GM19193 (cell line): ENCODE measurements around the gene RIN1.

ENCODE experiments used
- POLR2A ChIP-seq: IDR thresholded peaks from 4 replicates; pipeline ENCODE4 v1.6.1; 2011; ENCODE audit not compliant: insufficient read depth, insufficient read length; ENCODE audit errors: extremely low read depth

Gene RIN1

DNA sequence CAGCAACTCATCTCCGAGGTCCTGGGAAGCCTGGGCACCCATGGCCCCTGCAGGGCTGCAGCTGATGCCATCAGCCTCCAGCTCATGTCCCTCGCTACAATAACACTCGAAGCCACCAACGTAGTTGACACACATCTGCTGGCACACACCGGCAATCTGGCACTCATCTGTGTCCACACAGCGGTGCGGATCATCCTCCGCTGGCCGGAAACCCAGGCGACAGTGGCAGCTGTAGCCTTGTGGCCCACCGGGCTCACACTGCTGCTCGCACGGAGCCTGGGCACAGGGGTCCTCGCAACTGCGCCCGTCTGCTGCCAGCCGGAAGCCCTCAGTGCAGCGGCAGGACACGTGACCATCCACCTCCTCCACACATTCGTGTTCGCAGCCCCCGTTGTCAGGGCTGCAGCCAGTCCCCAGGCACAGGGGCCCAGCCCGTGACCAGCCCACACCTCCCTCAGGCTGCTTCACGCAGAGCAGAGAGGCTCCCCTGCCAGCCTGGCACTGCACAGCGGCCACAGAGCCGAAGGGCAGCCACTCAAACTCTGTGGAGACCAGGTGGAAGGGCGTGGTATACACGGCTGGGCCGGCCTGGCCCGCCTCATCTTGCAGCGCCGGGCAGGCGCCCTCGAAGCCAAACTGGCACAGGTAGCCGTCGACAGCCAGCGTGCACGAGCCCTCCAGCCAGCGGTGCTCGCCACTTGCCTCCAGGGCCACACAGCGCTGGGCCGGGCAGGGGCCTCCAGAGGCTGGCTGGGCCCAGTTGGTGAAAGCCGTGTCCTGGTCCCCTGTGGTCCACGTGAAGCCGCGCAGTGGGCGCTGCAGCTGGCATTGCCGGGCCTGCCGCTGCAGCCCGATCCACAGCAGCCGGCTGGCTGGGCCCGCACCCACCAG lies 20.1 kb downstream of the RIN1 start:
- TF ChIP-seq POLR2A = no peak

DNA sequence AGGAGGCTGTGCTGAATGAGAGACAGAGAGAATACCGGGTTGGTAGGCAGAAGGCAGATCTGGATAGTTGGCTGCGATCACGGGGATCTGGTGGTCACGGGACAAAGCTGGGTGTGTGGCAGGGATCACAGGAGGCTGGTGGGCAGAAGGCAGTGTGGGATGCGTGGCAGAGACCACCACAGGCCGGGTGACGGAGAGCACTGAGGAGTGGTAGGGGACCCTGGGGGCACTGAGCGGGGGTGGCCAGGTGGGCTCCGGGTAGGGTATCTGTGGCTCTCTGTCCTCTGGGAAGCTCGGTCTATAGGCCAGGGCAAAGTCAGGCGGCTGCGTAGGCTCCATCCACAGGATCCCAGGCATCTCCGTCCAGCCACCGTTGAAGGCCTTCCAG lies 20.7 kb downstream of the RIN1 start:
- no peak for TF ChIP-seq POLR2A

DNA sequence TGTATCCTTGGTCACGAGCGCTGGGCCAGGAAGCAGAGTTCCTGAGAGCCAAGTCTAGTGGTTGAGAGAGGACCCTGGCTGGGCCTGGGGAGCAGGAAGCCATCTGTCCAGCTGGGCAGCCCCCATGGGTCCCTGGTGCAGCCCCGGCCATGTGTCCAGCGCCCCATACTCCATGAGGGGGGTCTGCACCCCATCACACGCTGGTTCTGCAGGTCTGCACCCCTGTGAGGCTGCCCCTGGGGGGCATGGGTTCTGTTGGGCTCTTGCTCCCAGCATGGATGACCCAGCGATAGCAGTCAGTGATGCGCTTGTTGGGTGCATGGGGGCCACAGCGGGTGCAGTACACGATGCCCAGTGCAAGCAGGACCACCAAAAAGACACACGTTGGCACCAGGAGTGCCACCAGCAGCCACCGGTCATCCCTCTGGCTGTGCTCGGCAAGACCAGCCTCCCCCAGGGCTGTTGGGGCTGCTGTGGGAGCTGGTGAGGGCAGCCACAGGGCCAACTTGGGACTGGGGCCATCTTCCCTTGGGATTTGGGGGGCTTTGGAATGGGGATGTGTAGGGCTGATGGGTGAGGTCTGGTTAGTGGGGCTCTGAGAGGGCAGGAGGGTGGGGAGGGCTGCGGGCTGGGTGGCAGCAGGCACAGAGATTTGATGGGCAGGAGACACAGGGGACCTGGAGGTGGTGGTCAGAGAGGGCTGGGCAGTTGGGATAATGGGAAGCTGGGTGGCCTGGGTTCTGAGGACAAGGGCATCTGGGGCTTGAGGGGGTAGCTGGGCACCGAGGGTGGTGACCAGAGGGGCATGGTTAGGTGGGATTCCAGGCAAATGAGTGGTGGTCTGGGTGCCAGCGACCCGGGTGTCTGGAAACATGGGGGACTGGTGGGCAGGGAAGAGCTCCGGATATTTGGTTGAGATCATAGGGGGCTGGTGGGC lies 21.4 kb downstream of the RIN1 start:
- TF ChIP-seq POLR2A = no peak

DNA sequence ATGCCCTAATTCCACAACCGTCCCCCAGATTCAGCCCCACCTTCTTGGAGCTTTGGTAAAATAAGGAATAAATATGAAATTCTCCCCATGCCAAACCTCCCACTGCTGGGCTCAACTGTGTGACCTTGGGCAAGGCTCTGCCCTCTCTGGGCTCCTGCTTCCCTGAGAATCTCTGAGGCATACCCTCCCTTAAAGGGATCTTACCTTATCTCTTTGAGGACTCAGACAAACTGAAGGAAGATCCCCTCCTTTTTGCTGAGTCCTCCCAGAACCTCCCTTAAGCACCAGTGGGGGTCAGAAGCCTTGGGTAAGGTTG lies 22.1 kb downstream of the RIN1 start:
- TF ChIP-seq POLR2A = no peak

DNA sequence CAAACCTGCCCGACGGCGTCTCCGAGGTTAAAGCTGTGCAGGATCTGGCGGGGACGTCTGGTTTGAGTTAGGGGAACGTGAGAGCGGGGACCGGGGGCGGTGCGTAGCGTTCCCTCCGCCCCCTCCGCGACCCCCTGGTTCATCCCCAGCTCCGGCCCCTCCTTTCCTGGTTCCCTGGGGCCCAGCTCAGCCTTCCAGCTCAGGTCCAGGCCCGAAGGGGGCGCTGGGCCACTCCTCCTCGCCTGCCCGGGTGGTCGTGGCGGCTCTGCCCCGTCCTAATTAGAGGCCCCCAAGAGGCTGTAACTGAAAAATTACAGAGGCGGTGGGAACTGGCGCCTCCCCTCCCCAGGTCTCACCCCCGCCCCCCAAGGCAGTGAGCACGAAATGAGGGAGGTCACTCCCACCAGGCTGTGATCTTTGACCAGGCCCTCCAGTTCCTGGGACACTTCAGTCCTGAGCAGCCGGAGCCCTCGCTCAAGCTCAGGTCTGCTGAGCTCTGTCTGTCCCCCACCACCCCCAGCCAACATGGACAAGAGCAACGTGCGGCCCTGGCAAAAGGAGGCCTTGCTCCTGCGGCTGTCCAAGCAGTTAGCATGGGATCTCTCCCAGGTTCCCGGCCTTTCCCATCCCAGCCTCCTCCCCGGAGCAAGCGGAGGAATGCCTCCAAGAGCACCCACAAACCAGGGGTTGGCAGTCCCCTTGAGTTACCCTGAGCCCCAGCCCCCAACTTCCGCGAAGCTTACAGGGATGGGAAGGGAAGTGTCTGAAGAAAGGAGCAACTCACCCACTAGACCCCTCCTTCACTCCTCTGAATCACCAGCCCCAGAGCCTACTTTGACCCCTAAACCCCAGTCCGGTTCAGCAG lies 22.7 kb downstream of the RIN1 start:
- no peak for TF ChIP-seq POLR2A

DNA sequence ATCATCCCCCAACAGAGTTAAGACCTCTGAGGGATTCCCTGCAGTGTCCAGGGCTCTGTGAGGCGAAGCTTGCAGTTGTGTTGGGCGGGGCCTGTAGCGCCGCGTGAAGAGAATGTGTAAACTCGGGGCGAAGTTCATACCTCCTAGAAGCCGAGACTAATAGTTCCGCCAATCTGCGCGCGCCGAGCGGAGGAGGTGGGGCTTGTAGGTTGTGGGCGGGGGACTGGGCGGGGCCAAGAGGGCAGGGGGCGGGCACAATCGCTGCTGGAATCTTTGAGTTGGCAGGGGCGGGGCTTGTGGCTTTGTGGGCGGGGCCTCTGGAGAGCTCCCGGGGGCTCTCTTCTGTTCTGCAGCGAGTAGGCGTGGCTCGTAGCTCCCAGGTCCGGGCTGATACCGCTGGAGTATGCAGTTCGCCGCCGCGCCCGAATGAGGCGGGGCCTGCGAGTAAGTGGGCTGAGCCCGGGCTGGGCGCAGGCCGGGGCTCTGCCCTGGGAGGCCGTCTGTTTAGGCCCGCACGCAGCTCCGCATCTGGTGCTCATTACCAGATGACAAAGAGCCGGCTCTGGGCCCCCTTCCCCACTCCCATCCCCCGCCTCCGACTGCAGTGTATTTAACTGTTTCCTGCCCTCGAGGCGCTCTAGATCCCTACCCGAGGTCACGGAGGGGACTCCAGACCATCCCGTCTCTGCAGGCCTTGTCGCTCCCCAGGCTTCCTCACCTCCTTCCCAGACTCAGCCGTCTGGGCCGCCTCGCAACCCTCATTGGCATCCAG lies 23.5 kb downstream of the RIN1 start:
- TF ChIP-seq POLR2A = peak; percentile 22

DNA sequence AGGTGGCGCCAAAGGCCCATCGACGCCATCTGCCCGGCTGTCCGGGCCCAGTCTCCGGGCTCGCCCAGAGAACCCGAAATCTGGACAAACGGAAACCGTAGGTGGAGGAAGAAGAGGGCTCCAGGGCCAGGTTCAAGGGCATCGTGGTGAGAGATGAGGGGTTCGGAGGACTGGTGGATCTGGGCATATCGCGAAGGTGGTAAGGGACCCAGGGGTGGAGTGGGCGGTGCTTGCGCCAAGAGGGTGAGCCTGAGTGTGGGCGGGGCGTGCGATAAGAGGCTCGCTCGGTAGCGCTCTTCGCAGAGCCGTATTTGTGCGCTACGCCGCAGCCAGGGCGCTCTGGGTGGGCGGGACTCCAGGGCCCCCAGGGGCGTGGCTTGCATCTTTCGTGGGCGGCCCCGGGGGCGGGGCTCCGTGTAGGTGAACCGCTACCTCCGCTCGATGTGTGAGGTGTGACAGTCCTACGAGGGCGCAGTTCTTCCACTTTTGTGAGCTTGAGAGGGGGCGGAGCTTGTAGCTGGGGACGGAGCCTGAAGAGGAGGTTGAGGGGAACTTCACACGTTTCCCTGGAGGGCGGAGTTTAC lies 24.2 kb downstream of the RIN1 start:
- peak; percentile 15 for TF ChIP-seq POLR2A

DNA sequence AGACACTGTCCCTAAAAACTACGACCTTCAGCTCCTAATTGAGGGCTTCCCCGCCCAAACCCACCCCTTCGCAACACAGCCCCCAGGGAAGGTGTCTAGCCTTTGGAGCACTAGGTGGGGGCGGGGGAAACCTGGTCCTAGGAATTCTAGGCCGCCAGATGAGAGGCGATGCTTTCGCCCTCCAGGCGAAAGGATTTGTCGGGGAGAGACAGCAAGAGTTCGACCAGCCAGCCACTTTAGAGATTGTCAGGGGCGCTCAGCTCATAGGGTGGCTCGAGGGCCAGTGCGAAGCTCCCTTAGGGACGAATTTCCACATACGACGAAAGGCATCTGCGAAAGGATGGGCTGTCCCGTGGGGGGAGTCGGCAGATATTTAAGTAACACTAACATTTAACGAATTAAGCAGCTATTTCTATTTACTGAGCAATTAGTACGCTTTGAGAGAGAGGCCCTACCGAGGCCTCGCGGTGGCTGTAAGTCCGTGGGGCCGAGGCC lies 24.7 kb downstream of the RIN1 start:
- TF ChIP-seq POLR2A = no peak

DNA sequence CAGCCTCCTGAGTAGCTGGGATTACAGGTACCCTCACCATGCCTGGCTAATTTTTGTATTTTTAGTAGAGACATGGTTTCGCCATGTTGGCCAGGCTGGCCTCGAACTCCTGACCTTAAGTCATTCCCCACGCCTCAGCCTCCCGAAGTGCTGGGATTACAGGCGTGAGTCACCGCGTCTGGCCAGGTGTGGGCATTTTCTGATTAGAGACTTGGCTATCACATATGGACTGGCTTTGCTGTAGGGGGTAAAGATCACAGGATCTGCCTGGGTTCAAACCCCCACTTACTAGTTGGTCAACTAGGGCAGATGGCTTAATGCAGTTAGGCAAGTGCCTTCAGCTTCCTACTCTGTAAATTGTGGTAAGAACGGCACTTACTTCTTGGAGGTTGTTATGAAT lies 25.9 kb downstream of the RIN1 start:
- no peak for TF ChIP-seq POLR2A

DNA sequence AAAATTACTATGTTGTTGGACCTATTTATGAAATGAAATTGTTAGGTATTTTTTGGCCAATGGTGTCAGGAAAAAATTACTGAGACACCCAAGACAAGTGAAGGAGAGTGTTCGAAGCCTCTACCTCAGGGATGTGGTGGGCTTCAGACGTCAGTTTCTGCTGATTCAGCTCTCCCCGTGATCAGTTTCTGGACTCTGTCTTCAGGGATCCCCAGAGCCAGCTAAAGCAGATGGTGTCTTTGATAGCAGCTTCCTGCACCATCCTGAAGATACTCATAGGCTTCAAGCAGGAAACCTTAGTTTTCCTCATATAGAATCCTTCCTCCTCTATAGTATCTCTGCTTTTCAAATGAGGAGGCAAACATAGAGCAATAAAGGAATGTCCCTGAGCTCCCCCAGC lies 26.8 kb downstream of the RIN1 start:
- TF ChIP-seq POLR2A = no peak

DNA sequence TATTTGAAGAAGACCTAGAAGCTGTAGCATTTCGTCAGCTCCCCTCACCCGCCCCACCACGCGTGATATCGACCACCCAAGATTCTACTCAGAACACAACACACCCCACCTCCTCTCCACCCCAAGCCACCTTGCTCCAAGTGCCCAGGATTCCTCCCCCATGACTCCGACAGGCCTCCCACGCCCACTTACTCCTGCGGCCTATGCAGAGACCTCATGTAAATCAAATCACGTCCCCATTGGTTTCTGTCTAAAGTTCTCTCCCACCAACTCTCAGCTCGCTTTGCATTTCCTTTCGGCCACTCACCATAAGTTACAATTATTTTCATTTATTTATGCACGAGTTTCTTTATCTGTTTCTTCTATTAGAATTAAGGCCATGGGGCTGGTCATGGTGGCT lies 33.6 kb downstream of the RIN1 start:
- no peak for TF ChIP-seq POLR2A

DNA sequence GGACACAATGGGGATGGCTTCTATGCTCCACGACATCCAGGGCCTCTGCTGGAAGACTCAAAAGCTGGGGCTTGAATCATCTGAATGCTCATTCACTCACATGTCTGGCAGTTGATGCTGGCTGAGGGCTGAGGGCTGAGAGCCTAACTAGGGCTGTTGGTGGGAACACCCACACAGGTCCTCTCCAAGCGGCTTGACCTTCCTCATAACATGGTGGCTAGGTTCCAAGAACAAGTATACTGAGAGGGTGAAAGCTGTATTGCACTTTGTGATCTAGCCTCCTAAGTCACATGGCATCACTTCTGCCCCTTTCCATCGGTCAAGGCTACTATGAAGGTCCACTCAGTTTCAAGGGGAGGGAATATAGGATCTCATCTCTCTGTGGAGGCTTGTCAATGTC lies 37.0 kb downstream of the RIN1 start:
- no peak for TF ChIP-seq POLR2A

DNA sequence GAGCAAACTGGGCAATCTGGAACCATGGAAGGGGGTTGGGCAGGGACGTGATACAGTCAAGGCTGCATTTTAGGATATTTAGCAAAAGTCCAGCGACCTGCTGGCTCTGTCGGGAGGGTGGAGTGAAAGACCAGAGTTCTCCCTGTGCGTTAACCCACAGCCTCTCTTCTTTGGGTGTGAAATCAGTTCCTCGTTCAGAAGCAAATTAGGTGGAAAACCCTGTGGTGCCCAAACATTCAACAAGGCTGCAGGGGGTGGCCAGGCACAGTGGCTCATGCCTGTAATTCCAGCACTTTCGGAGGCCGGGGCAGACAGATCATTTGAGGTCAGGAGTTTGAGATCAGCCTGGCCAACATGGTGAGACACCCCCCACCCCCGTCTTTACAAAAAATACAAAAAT lies 38.6 kb downstream of the RIN1 start:
- TF ChIP-seq POLR2A = no peak
